HG03432 (cell line): ENCODE results near the gene SGCG.
"Not testable (repeated sequence)": the region's sequence is repeated elsewhere in the genome, so short reads cannot be mapped to it uniquely, and the experiment has no call there.

Experiments used
- ATAC-seq: cut with Tn5 transposase; IDR thresholded peaks from one replicate; pipeline ENCODE4 v1.9.1; 2021; ENCODE audit warnings: mild to moderate bottlenecking, moderate library complexity; ENCODE audit not compliant: unreplicated experiment

Gene SGCG

DNA sequence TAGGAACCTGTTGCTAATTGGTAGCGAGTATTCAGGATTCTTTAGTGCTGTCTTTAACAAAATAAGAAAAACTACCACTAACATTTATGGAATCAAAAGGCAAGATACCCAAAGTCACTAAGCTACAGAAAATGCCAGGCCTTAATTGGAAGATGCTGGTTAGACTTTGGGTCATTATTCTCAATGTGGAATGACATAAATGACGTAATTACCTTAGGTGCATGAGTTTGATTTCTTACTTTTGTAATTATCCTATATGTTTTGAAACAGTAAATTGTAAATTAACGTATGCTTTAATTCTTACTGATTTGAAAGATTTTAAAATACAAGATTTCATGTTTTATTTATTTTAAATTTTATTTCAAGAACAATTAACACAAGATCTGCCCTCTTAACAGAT is 25.0 kb downstream of the SGCG start:
- ATAC-seq, result no peak

DNA sequence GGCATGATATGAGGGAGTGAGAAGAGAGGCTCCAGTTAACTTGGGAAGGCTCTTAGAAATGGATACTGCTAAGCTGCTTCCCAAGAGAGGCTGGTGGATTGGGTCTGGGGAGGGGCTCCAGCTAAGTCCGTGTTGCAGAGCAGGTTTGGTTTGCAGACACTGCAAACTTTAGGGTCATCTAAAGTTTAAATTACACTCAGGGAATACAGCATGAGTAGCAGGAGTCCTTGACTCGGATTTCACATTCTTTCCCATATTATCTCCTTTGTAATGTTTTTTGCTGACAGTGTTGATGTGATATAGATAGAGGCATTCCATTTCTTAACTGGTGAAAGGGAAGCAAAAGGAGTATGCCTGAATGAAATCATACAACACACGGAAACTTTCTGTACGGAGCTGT is 31.9 kb downstream of the SGCG start:
- ATAC-seq, result no peak

DNA sequence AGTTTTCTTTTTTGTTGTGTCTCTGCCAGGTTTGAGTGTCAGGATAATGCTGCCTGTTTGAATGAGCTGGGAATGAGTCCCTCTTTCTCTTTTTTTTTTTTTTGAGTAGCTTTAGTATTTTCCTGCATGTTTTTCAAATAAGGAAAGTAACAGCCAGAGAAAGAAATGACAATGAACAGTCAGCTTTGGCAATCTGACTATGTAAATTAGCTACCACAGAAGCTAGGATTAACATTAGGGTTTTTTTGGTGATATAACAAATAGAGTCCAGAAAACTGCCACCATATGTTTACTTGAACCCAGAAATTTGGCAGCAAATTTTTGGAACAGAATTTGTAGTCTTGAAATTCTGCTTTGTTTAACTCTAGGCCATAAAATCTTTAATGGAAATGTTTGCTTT is 50.5 kb downstream of the SGCG start:
- ATAC-seq, result no peak

DNA sequence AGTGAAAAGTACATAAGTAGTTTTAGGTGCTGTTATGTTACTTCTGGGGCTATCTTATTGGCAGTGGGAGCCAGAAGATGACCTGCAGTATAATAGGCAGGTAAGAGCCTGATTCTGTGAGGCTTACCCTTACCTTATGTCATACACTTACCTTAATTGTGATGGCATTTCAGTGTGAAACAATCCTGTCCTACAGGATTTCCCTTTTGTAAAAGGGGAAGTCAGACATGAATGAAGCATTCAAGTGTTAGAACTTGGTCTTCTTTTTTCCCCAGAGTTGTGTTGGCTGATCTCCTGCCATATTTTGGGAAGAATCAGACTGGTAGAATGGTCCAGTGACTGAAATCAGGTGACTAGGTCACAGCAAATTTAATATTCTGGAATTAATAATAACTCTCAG is 55.2 kb downstream of the SGCG start:
- no peak for ATAC-seq

DNA sequence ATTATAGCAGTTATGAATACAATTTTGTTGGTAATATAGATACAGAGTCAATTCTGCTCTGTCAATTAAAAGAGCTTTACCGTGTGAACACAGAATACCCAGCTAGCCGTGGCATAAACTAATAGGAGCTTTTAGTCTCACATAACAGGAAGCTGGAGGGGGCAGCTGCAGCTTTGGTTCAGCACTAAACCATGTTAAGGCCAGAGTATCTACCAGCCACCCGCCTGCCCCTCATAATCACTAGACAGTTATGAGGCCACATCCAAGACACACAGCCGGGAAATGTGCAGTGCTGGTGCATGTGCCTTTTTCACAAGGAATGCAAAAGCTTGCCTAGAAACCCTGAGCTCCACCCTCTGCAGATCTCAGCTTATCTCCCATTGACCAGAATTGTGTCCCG is 62.3 kb downstream of the SGCG start:
- no peak for ATAC-seq

DNA sequence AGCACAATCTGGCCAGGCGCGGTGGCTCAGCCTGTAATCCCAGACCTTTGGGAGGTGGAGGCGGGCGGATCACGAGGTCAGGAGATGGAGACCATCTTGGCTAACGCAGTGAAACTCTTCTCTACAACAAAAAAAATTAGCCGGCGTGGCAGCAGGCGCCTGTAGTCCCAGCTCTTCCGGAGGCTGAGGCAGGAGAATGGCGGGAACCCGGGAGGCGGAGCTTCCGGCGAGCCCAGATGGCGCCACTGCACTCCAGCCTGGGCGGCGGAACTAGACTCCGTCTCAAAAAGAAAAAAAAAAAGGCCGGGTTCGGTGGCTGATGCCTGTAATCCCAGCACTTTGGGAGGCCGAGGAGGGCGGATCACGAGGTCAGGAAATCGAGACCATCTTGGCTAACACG is 67.6 kb downstream of the SGCG start:
- ATAC-seq, result not testable (repeated sequence)

DNA sequence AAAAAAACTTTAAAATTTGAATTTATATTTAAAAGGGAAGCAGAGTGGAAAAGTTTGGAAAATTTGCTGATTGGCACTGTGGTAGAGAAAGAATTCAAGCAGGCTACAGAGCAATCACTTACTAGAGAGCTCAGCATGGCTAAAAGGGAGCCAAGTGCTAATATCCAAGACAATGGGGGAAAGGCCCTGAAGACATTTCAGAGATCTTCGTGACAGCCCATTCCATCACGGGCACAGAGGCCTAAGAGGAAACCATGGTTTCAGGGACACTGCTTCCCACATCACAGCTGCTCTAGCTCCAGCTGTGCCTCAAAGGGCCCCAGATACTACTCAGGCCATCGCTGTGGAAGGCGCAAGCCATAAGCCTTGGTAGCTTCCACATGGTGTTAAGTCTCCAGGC is 73.7 kb downstream of the SGCG start:
- no peak for ATAC-seq

DNA sequence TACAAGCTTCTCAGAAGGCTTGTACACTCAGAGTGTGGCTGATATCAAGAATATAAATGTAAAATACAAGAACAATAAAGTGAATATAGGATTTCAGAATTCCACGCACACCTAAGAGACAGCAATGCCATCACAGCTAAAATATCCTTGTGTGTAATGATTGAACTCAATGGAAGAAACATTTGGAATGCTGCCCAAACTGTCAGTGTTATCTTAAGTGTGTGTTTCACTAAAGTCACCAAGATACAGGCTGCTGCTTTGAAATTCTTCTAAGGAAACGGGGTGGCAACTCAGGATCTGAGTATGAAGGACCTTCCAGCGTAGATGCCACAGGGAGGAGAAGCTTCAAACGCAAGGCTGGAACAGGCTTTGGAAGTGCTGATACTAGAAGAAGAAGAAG is 86.8 kb downstream of the SGCG start:
- no peak for ATAC-seq

DNA sequence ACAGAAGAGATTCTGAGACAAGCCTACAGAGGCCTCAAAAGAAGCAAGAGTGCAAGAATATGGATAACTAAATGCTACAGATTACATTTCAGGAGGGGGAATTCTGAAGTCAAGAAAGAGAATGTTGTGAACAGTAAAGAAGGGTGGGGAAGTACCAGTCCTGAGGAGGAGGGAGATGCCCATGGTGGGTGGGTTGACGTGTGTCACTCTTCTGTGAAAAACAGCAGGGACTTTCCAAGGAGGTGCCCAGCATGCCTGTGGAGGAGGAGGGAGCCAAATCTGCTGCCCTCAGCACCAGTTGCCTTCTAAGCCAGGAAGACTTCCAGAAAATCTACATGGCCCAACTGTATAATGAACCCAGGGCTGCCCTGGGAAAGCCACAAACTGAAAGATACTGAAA is 87.7 kb downstream of the SGCG start:
- peak; percentile 91 for ATAC-seq

DNA sequence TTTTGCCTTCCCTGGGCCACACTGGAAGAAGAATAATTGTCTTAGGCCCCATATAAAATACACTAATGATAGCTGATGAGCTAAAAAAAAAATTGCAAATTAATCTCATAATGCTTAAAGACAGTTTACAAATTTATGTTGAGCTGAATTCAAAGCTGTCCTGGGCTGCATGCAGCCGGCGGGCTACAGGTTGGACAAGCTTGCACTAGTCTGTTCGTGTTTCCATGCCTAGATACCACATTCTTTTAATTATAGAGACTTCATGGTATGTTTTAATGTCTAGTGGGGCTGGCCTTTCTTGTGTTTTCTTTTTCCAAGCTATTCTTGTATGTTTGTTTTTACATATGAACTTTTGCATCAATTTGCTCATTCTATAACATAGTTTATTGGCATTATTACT is 90.6 kb downstream of the SGCG start:
- ATAC-seq, result no peak

DNA sequence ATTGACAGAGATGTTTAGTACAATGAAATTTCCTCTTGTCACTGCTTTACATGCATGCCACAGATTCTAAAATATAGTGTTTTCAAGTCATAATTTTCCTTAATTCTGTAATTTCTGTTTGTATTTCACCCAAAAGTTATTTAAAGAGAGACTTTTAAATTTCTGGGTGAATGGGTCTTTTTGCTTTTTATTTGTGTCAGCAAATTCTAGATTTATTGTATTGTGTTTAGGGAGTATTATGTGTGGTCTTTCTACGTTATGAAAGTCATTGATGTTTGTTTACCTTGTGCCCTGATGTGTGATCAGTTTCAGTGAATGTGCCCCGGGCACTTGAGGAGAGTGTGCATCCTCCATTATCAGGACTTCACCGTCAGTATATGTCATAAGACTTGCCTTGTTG is 92.7 kb downstream of the SGCG start:
- ATAC-seq, result no peak

DNA sequence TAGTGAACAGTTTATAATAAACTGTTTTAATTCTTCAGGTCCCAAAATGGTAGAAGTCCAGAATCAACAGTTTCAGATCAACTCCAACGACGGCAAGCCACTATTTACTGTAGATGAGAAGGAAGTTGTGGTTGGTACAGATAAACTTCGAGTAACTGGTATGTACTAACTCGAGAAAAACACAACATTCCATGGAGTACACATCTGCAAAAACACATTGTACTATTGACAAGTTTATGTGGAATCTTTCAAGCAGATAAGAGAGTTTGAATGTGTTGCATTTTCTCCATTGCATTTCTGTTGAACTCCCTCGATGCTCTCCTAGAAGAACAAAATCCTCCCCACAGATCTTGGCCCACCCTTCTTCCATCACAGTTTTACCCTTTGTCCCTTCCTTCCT is 98.5 kb downstream of the SGCG start:
- ATAC-seq, result no peak

DNA sequence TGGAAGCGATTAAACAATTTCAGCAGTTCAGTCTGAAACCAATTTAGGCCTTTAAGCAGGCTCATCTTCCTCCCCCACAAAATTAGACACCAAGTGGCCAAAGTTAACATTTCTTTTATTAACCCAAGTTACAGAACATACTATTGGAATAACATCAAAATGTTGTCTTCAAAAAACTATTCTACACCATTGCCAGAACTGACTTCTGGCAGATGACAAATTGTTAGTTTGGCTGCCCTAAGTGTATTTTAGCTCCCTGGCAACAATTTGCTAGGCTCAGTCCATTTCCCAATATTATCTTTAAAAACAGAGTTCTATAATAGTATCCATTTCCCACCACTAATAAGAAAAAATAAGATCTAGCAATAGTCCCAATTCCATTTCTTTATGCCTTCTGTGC is 107.8 kb downstream of the SGCG start:
- no peak for ATAC-seq

DNA sequence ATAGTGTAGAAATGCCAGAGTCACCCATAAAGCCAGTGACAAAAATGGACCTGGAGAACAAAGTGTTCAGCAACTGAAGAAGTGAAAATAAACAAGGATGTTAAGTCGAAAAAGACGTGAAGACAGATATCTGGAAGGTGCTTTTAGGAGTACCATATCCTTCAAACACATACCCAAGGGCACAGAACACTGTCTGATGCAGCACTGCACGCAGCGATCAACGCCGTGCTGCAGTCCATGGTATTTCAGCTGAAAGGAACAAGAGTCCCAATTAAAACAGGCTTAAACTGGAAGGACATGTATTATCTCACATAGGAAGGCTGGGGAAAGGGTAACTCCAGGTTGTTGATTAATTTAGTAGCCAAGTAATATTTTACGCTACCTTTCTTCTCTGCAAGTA is 108.2 kb downstream of the SGCG start:
- no peak for ATAC-seq

DNA sequence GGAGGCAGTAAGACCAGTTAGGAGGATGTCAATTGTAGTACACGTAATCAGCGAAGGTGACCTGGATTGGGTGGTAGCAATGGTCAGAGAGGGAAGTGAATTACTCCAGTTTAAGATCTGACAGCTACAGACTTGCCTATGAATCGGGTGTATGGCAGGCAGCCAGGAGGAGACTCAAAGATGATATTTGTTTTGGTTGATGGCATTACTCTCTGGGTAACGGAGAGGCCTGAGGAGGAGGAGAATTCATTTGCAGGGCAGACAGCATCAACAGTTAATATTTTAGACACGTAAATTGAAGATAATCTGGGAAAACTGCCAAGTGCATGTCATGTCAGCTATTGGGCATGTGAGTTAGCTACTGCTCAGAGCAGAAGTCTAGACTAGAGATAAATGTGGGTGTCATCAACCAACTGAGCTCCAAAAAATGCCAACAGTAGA is 109.2 kb downstream of the SGCG start:
- ATAC-seq, result no peak

DNA sequence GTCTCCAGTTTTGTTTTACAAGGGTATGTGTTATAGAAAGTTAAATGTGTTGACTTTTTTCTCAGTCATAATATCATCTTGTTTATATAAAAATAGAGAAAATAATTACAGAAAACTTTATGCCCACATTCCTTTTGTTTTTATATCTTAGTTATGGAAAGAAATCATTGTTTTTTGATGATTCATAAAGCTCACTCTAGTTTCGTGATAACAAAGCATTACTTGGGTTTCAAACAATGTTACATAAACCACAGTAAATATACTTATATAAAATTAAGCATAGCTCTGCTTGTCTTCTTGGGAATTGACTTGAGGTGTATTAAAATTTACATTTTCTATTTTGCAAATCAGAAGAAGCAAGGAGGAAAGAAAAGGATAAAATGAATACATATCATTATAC is 111.8 kb downstream of the SGCG start:
- no peak for ATAC-seq

DNA sequence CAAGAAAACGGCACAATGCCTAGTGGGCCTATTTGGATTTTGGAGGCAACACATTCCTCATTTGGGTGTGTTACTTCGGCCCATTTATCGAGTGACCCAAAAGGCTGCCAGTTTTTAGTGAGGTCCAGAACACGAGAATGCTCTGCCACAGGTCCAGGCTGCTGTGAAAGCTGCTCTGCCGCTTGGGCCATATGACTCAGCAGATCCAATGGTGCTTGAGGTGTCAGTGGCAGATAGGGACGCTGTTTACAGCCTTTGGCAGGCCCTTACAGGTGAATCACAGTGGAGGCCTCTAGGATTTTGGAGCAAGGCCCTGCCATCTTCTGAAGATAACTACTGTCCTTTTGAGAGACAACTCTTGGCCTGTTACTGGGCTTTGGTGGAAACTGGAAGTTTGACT is 134.1 kb downstream of the SGCG start:
- not testable (repeated sequence) for ATAC-seq

DNA sequence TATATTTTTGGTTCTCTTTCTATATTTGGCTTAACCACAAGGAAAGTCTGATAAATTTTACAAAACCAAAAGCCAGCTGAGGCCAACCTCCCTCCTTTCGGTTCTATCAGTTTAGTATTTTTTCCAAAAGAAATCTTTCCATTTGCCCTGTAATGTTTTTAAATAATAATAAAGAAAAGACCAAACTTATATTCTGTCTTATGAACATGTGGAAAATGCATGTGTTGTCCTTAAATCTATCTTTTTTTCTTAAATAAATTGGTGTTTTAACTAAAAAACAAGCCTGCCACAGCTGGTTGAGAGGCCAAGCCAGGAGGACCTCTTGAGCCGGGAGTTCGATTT is 139.1 kb downstream of the SGCG start:
- no peak for ATAC-seq

DNA sequence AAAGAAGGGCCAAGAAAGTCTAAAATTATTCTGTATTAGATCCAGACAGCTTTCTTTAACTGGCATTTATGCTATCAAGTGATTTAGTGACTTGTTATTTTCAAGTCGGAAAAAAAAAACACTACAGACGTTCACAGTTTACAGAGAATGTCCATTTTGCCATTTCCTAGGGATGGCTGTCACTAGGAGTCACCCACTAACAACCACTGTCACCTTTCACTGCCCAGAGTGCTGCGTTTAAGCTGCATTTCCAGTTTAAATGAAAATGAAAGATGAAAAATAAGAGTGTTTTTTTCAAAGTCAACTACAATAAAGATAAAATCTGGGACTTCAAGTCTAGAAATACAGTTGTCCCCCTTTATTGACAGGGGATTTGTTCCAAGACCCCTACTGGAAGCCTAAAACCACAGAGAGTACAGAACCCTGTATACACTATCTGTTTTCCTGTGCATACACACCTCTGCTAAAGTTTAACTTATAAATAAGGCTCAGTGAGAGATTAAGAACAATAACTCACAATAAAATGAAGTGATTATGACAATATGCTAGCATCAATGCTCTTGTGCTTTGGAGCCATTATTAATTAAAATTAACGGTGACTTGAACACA is 140.3 kb downstream of the SGCG start:
- peak; percentile 20 for ATAC-seq

DNA sequence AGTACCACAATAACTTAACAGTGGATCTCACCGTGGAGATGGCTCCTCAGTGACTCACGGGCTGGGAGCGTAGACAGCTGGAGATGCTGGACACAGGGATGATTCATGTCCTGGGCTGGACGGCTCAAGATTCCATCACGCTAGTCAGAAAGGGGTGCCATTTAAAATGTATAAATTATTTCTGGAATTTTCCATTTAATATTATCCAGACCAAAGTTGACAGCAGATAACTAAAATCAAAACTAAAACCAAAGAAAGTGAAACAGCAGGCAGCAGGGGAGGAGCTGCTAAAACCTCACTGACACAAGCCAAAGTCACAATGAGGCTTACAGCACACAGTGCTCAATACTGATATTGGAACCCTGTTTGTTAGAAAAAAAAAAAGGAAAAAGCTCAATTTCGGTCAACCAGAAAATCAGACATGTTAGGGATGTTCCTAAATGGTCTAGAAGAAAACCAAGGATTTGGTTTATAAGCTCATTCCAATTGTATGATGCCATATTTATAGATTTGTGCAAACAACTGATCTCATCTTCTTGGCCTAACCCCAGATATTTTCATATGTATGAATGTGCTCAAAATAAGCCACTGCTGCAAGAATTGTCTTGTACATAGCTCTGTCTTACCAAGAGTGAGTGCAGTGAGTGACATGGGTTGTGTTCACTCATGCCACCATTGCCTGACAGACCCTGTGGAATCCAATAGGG is 140.9 kb downstream of the SGCG start:
- ATAC-seq, result peak; percentile 82

DNA sequence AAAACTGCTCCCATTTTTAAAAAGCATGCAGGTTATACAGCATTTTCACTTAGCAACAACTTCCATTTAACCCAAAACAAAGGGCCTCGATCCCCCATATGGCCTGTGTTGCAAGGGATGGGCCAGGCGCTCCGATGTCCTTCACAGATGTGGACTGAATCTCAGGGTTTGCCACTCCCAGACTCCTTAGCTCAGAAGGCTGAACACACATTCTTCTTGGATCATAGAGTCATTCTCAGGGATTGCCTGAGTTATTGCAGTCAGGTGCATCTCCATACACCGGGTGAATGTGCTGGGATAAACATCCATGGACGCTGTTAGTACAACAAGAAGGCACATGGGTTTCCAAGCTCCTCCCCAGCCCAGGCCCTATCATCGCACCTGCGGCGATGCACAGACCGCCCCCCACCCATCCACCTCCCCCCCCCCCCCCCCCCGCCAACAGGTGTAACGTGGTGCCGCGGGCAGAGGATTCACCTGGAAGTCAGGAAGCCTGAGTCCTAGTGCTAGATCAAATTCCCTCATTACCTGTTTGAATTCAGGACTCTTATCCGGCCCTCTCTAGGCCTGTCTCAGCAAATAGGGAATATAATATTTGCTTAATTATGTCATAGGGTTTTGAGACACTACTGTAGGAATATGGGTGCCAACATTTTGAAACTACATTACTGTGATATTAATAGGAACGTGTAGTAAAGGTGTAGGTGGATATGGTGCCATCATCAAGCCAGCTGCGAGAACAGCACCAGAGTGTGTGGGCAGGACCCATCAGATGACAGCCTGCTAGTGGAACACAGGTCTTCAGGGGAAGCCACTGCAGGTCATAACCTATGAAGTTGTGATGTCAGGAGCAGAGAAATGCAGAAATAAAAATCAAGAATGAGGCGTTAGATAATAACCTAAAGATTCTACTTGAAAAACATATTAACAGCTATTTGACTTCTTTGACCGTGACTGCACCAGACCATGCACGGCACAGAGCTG is 141.9 kb downstream of the SGCG start:
- ATAC-seq, result no peak
